Measurements from ENCODE around the gene MYO15A.
A peak's percentile ranks its signal among the peaks of the same experiment; 100 is the strongest.

DNA sequence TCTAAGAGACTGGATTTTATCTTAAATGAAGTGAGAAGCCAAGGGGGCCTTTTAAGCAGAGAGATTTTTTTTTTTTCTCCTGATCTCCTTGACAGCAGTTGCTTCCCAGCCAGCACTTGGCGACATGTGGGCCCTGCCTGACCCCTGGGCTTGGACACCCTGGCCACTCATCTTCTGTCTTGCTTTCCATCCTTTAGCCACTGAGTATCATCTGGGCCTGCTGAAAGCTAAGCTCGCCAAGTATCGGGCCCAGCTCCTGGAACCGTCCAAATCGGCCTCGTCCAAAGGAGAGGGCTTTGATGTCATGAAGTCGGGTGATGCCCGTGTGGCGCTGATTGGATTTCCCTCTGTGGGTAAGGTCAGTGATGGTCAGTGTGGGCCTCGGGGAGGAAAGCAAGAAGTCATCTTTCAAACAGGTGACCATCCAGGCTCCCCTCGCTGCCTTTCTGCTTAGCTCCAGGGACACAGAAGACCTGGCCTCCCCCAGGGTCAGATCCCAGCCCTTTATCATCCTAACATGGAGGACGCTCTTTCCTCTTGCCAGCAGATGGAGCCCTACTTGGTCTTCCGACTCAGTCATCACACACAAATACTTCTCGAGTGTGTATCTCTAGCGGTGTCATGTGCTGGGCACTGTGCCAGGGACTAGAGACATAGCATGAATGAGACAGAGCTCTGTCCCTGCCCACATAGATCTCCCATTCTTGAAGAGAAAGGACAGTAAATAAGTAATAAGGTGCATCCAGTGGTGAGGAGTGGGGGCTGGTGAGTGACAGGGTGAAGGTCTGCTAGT is 14.7 kb upstream of the MYO15A start:
- TF ChIP-seq, protein P1, sequence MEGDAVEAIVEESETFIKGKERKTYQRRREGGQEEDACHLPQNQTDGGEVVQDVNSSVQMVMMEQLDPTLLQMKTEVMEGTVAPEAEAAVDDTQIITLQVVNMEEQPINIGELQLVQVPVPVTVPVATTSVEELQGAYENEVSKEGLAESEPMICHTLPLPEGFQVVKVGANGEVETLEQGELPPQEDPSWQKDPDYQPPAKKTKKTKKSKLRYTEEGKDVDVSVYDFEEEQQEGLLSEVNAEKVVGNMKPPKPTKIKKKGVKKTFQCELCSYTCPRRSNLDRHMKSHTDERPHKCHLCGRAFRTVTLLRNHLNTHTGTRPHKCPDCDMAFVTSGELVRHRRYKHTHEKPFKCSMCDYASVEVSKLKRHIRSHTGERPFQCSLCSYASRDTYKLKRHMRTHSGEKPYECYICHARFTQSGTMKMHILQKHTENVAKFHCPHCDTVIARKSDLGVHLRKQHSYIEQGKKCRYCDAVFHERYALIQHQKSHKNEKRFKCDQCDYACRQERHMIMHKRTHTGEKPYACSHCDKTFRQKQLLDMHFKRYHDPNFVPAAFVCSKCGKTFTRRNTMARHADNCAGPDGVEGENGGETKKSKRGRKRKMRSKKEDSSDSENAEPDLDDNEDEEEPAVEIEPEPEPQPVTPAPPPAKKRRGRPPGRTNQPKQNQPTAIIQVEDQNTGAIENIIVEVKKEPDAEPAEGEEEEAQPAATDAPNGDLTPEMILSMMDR (IDR thresholded peaks at IDR 0.05; ENCODE audit: borderline replicate concordance, extremely low read depth, low read length, poor library complexity, severe bottlenecking), result peak; percentile 63
- TF ChIP-seq EZH2 (IDR thresholded peaks at IDR 0.05; ENCODE audit: borderline replicate concordance, low read depth, low read length, severe bottlenecking), result no peak
